Measurements from ENCODE around the gene GBGT1.

DNA sequence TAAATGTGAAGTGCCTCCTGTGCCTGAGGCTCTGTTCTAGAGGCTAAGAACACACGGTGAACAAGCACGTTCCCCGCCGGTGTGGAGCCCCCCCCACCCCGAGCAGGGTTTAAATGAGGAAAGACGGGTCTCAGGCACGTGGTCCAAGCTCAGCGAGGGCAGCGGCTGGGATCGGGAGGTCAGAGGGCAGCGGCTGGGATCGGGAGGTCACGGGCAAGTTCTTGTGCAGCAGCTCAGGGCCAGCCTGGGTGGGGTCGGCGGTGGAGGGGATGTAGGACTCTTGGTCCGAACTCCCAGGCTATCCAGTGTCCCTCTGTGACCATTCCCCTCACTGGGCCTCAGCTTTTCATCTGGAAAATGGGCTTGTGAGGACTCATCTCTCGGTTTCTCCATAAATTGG lies 2.7 kb upstream of the GBGT1 start:
- no peak for TF ChIP-seq RFX5 (IDR thresholded peaks at IDR 0.05; ENCODE audit: low read depth, low read length)
- TF ChIP-seq, protein P1, sequence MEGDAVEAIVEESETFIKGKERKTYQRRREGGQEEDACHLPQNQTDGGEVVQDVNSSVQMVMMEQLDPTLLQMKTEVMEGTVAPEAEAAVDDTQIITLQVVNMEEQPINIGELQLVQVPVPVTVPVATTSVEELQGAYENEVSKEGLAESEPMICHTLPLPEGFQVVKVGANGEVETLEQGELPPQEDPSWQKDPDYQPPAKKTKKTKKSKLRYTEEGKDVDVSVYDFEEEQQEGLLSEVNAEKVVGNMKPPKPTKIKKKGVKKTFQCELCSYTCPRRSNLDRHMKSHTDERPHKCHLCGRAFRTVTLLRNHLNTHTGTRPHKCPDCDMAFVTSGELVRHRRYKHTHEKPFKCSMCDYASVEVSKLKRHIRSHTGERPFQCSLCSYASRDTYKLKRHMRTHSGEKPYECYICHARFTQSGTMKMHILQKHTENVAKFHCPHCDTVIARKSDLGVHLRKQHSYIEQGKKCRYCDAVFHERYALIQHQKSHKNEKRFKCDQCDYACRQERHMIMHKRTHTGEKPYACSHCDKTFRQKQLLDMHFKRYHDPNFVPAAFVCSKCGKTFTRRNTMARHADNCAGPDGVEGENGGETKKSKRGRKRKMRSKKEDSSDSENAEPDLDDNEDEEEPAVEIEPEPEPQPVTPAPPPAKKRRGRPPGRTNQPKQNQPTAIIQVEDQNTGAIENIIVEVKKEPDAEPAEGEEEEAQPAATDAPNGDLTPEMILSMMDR (conservative IDR thresholded peaks at IDR 0.05; ENCODE audit: low read depth, low read length): no peak
- TF ChIP-seq MAFK (IDR thresholded peaks at IDR 0.05; ENCODE audit: low read depth, low read length): no peak
- TF ChIP-seq RAD21 (IDR thresholded peaks at IDR 0.05; ENCODE audit: low read length): no peak
- no peak for TF ChIP-seq POLR2A (IDR thresholded peaks at IDR 0.05; ENCODE audit: low read depth, low read length)
- no peak for TF ChIP-seq NFE2L2 (IDR thresholded peaks at IDR 0.05; ENCODE audit: low read depth, low read length)
- TF ChIP-seq, protein P2, sequence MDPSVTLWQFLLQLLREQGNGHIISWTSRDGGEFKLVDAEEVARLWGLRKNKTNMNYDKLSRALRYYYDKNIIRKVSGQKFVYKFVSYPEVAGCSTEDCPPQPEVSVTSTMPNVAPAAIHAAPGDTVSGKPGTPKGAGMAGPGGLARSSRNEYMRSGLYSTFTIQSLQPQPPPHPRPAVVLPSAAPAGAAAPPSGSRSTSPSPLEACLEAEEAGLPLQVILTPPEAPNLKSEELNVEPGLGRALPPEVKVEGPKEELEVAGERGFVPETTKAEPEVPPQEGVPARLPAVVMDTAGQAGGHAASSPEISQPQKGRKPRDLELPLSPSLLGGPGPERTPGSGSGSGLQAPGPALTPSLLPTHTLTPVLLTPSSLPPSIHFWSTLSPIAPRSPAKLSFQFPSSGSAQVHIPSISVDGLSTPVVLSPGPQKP (IDR thresholded peaks at IDR 0.05; ENCODE audit: borderline replicate concordance, low read depth, low read length): no peak
- TF ChIP-seq, protein P3, sequence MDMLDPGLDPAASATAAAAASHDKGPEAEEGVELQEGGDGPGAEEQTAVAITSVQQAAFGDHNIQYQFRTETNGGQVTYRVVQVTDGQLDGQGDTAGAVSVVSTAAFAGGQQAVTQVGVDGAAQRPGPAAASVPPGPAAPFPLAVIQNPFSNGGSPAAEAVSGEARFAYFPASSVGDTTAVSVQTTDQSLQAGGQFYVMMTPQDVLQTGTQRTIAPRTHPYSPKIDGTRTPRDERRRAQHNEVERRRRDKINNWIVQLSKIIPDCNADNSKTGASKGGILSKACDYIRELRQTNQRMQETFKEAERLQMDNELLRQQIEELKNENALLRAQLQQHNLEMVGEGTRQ (IDR thresholded peaks at IDR 0.05; ENCODE audit: low read depth, low read length): no peak
- no peak for TF ChIP-seq MXI1 (IDR thresholded peaks at IDR 0.05; ENCODE audit: borderline replicate concordance, low read depth, low read length)
- TF ChIP-seq FOS (IDR thresholded peaks at IDR 0.05; ENCODE audit: low read depth, low read length): no peak
- TF ChIP-seq SMC3 (IDR thresholded peaks at IDR 0.05; ENCODE audit: low read depth, low read length): no peak
- no peak for TF ChIP-seq CEBPB (IDR thresholded peaks at IDR 0.05; ENCODE audit: low read depth, low read length)
